GM23248 (cell line): ENCODE data around the gene PSMD4. TPM values are rescaled to one million over a fixed set of nuclear protein-coding genes. Genes with fewer than 3 reads are reported as not detected.
A peak's percentile ranks its signal among the peaks of the same experiment; 100 is the strongest.

Source experiments
- DNase-seq: peaks from one replicate; pipeline ENCODE4 v3.0.0-alpha.2; 2015
- H2AFZ ChIP-seq: fragments of 200-600 bp; sonication (generic); 2 replicates; pipeline ENCODE4 v1.6.1; 2016; ENCODE audit warnings: antibody characterized with exemption
- H3F3A ChIP-seq: fragments of 200-600 bp; sonication (generic); 2 replicates; pipeline ENCODE4 v1.6.1; 2016; ENCODE audit warnings: mild to moderate bottlenecking, antibody characterized with exemption, mixed run types; ENCODE audit not compliant: insufficient read depth
- H3K27ac ChIP-seq: fragments of 200-600 bp; sonication (generic); 2 replicates; pipeline ENCODE4 v1.5.1; 2016; ENCODE audit warnings: mild to moderate bottlenecking
- H3K27me3 ChIP-seq: fragments of 200-600 bp; sonication (generic); replicated peaks from 2 replicates; pipeline ENCODE4 v1.6.1; 2016; ENCODE audit warnings: mild to moderate bottlenecking; ENCODE audit not compliant: insufficient read depth
- H3K36me3 ChIP-seq: fragments of 200-600 bp; sonication (generic); 2 replicates; pipeline ENCODE4 v1.6.1; 2016; ENCODE audit warnings: low read depth, mild to moderate bottlenecking
- H3K4me1 ChIP-seq: fragments of 200-600 bp; sonication (generic); 2 replicates; pipeline ENCODE4 v1.6.1; 2016; ENCODE audit warnings: mild to moderate bottlenecking; ENCODE audit not compliant: insufficient read depth
- H3K4me2 ChIP-seq: fragments of 200-600 bp; sonication (generic); one replicate; pipeline ENCODE4 v1.6.1; 2016; ENCODE audit warnings: mild to moderate bottlenecking; ENCODE audit not compliant: unreplicated experiment
- H3K4me3 ChIP-seq: fragments of 200-600 bp; sonication (generic); 2 replicates; pipeline ENCODE4 v1.5.1; 2016; ENCODE audit warnings: mild to moderate bottlenecking
- H3K79me2 ChIP-seq: fragments of 200-600 bp; sonication (generic); 2 replicates; pipeline ENCODE4 v1.6.1; 2016; ENCODE audit warnings: mild to moderate bottlenecking; ENCODE audit not compliant: insufficient read depth
- H3K9ac ChIP-seq: fragments of 200-600 bp; sonication (generic); 2 replicates; pipeline ENCODE4 v1.6.1; 2016; ENCODE audit warnings: mild to moderate bottlenecking
- H3K9me2 ChIP-seq: fragments of 200-600 bp; sonication (generic); 2 replicates; pipeline ENCODE4 v1.6.1; 2016; ENCODE audit warnings: mixed run types, mild to moderate bottlenecking, moderate library complexity; ENCODE audit not compliant: insufficient read depth
- H3K9me3 ChIP-seq: fragments of 200-600 bp; sonication (generic); one replicate; pipeline ENCODE4 v1.6.1; 2017; ENCODE audit warnings: low read depth
- H4K20me1 ChIP-seq: fragments of 200-600 bp; sonication (generic); 2 replicates; pipeline ENCODE4 v1.6.0; 2016; ENCODE audit not compliant: insufficient read depth
- EZH2 ChIP-seq: fragments of 200-600 bp; sonication (generic); IDR thresholded peaks from 2 replicates; pipeline ENCODE4 v1.6.1; 2018; ENCODE audit warnings: antibody characterized with exemption, mild to moderate bottlenecking; ENCODE audit not compliant: insufficient read depth, poor library complexity, severe bottlenecking
- EZH2phosphoT487 ChIP-seq: fragments of 200-600 bp; sonication (generic); IDR thresholded peaks from 2 replicates; pipeline ENCODE4 v1.6.1; 2018; ENCODE audit warnings: antibody characterized with exemption, moderate library complexity, mild to moderate bottlenecking, low read depth; ENCODE audit not compliant: insufficient read depth
- WGBS, 2 experiments: methylation state at CpG; one replicate each; pipeline ENCODE4 v1.1.6; 2015 to 2017; ENCODE audit warnings: low lambda C conversion rate in 2 of 2, low coverage in 1 of 2; ENCODE audit errors: missing lambda C conversion rate in 2 of 2; 5-methylcytosine and 5-hydroxymethylcytosine counted together
- in situ Hi-C: fragments of 300-500 bp; cut with MboI; formaldehyde crosslinking; loops from 2 replicates; pipeline ENCODE4 v1.15.0; 2020
- polyA plus RNA-seq: library from polyadenylated mRNA; unstranded; fragments of >200 nt; fragmentation: Nextera tagmentation; extraction: Ambion mirVana; gene quantifications from 2 replicates; pipeline ENCODE4 v1.2.1, GENCODE V29; 2016
- total RNA-seq: library from RNA; depleted of rRNA; stranded (reverse); fragments of >200 nt; shearing (Covaris generic); gene quantifications from 2 replicates; pipeline ENCODE4 v1.2.3, GENCODE V29; 2014

PSMD4 gene
- total and polyA plus RNA-seq, 2 experiments from 2014 or later, result 130 to 166 TPM

DNA sequence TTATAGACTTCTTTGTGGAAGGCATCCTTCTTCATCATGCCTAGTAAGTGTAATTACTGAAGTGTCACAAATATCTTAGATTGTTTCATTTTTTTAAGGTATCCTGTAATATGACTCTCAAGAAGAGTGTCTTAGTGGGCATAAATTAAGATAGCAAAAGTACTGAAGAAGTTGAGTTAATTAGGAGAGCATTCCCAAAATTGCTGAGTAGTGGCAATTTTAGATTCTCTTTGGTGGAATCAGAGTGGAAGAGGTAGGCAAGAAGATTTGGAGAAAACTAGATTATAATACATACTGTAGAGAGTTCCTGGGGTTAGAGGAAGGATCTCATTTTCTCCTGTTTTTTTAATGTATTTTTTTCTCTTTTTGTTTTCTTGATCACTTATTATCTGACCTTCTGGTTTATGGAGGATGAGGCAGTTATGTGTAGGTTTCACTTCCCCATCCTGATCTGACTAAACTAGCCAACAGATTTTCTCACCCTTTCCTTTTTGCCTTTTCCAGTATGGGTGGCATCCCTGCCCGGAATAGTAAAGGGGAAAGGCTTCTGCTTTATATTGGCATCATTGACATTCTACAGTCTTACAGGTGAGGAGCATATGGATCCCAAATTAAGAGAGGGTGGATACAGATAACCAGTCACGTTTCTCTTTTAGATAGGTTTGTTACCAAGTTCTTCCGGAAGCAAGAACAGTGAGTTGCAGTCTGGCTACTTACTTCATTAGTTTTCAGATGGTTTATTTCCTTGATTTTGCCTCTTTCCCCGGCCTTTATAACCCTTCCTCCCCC lies 16.7 kb upstream of the PSMD4 start:
- H3F3A ChIP-seq, result peaks cover 64% of the 10 kb centered on the region
- DNase-seq, result no peak
- in situ Hi-C loops, result no loop called here
- peak overlapping the region; percentile 60 for H3K4me2 ChIP-seq
- H4K20me1 ChIP-seq, result no peaks in the 10 kb centered on the region; the same call in 1 of the 2 replicates
- H3K9me3 ChIP-seq, result no peaks in the 10 kb centered on the region
- H3K9me2 ChIP-seq, result no peaks in the 10 kb centered on the region
- peaks cover 93% of the 10 kb centered on the region for H3K79me2 ChIP-seq
- H3K4me1 ChIP-seq, result peaks cover 19% of the 10 kb centered on the region
- peak overlapping the region; percentile 1; the same call in 1 of the 2 replicates for H3K9ac ChIP-seq
- TF ChIP-seq EZH2 (no peak), EZH2phosphoT487 (no peak)
- peaks cover 92% of the 10 kb centered on the region for H3K36me3 ChIP-seq
- H3K27ac ChIP-seq, result peak overlapping the region; percentile 59
- H2AFZ ChIP-seq, result no peak overlapping the region
- no peaks in the 10 kb centered on the region for H3K27me3 ChIP-seq
- no peak overlapping the region for H3K4me3 ChIP-seq
- WGBS, 2 experiments, result 25 to 28% methylated on average over 4 of the region's 4 CpGs

DNA sequence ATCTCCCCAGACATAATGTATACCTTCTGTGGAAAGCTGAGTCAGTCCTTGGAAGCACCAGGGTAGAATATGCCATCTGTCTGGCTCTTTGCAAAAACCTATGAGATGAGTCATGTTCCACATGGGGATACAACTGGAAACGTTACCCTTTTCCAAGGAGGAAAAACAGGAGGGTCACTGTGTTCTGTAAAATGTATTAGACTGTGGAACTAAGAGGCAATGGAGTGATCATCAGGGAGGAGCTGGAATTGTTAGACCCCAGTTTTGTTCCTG lies 16.1 kb upstream of the PSMD4 start:
- H2AFZ ChIP-seq, result no peak overlapping the region
- no peak overlapping the region for H3K4me3 ChIP-seq
- no peaks in the 10 kb centered on the region for H3K9me3 ChIP-seq
- H3K27me3 ChIP-seq, result no peaks in the 10 kb centered on the region
- H3K9me2 ChIP-seq, result no peaks in the 10 kb centered on the region
- WGBS, 2 experiments, result 0 to 4% methylated on average over 1 of the region's 1 CpG
- H3K36me3 ChIP-seq, result peaks cover 93% of the 10 kb centered on the region
- peaks cover 70% of the 10 kb centered on the region for H3F3A ChIP-seq
- no peak overlapping the region for H3K9ac ChIP-seq
- DNase-seq, result peak; percentile 93
- H3K79me2 ChIP-seq, result peaks cover 93% of the 10 kb centered on the region
- in situ Hi-C loops, result no loop called here
- peaks cover 19% of the 10 kb centered on the region for H3K4me1 ChIP-seq
- TF ChIP-seq EZH2phosphoT487, result no peak
- no peak for TF ChIP-seq EZH2
- H4K20me1 ChIP-seq, result no peaks in the 10 kb centered on the region; the same call in 1 of the 2 replicates
- peak overlapping the region; percentile 59 for H3K27ac ChIP-seq
- peak overlapping the region; percentile 60 for H3K4me2 ChIP-seq

DNA sequence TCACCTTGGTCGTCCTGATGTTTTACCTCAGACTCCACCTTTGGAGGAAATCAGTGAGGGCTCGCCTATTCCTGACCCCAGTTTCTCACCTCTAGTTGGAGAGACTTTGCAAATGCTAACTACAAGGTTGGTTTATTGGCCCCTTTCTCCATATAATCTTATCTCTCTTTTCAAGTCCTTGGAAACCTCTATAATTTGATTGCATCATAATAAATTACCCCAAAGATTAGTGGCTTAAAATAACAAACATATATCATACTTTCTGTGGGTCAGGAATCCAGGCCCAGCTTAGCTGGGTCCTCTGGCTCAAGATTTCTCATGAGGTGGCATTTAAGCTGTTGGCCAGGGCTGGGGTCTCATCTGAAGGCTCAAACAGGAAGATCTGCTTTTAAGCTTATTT lies 12.1 kb upstream of the PSMD4 start:
- in situ Hi-C loops, result no loop called here
- H3K4me2 ChIP-seq, result no peak overlapping the region
- DNase-seq, result no peak
- H3K4me1 ChIP-seq, result peaks cover 16% of the 10 kb centered on the region
- no peak overlapping the region for H3K9ac ChIP-seq
- H3K27me3 ChIP-seq, result no peaks in the 10 kb centered on the region
- no peak overlapping the region for H3K27ac ChIP-seq
- H3F3A ChIP-seq, result peaks cover 72% of the 10 kb centered on the region
- no peak overlapping the region for H3K4me3 ChIP-seq
- H3K9me2 ChIP-seq, result no peaks in the 10 kb centered on the region
- H3K9me3 ChIP-seq, result no peaks in the 10 kb centered on the region
- peaks cover 85% of the 10 kb centered on the region for H3K36me3 ChIP-seq
- 98% methylated on average over 2 of the region's 2 CpGs for WGBS, 2 experiments
- peaks cover 84% of the 10 kb centered on the region for H3K79me2 ChIP-seq
- no peak overlapping the region for H2AFZ ChIP-seq
- H4K20me1 ChIP-seq, result no peaks in the 10 kb centered on the region; the same call in 1 of the 2 replicates
- TF ChIP-seq EZH2, result no peak
- no peak for TF ChIP-seq EZH2phosphoT487

- Histone ChIP-seq H3K9me2 (no peaks in the 10 kb centered on the region), H3K9ac (no peak overlapping the region), H3K27me3 (no peaks in the 10 kb centered on the region), H3K27ac (no peak overlapping the region), H3K4me3 (no peak overlapping the region), H3K9me3 (no peaks in the 10 kb centered on the region), H3K4me2 (no peak overlapping the region), H4K20me1 (no peaks in the 10 kb centered on the region; the same call in 1 of the 2 replicates), H3K79me2 (peaks cover 76% of the 10 kb centered on the region), H3F3A (peaks cover 71% of the 10 kb centered on the region), H3K4me1 (peaks cover 3% of the 10 kb centered on the region), H2AFZ (no peak overlapping the region), H3K36me3 (peaks cover 88% of the 10 kb centered on the region)
- TF ChIP-seq EZH2phosphoT487 (no peak), EZH2 (no peak)
- in situ Hi-C loops, result no loop called here
- 89% methylated on average over 5 of the region's 5 CpGs for WGBS, 2 experiments
- DNase-seq, result no peak
Observed at GRCh38 chr1:151243683-151244216, 10.8 kb upstream of the PSMD4 start.
